Hematopoietic multipotent progenitor cell treated with erythropoietin and hydrocortisone succinate and interleukin-3 and kit ligand, for 15 days (in vitro differentiated cells): ENCODE measurements around the gene PLOD2.
"Not testable (repeated sequence)": the region's sequence is repeated elsewhere in the genome, so short reads cannot be mapped to it uniquely, and the experiment has no call there.

Experiments
- DNase-seq: peaks from one replicate; pipeline ENCODE4 v3.0.0-alpha.2; 2015; ENCODE audit warnings: low spot score

PLOD2 gene

DNA sequence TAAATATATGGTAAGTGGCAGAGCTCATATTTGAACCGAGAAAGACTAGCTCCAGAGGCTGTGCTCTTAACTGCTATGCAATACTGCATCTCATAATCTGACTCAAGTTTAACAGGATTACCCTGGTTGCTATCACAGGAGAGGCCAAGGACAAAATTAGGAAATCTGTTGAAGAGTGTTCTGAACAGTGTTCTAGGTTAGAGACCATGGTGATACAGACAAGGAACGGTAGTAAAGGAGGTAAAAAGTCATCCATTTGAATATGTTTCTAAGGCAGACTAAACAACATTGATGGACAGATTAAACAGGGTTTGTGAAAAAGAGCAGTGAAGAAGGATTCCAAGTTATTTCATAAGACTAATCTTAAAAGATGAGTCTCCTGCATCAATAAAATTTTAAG, 22.1 kb downstream of the PLOD2 start:
- no peak for DNase-seq

DNA sequence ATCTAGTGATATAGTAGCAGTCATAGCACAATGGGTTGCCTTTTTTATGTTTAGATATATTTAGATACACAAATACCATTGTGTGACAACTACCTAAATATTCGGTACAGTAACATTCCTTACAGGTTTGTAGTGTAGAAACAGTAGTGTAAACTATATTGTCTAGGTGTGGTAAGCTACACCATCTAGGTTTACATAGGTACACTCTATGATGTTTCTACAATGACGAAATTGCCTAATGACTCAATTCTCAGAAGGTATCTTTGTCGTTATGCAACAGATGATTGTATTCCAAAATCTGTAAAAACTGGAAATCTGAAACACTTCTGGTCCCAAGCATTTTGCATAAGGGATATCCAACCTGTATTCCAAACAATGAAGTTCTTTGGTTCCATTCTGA, 24.3 kb downstream of the PLOD2 start:
- DNase-seq = no peak

DNA sequence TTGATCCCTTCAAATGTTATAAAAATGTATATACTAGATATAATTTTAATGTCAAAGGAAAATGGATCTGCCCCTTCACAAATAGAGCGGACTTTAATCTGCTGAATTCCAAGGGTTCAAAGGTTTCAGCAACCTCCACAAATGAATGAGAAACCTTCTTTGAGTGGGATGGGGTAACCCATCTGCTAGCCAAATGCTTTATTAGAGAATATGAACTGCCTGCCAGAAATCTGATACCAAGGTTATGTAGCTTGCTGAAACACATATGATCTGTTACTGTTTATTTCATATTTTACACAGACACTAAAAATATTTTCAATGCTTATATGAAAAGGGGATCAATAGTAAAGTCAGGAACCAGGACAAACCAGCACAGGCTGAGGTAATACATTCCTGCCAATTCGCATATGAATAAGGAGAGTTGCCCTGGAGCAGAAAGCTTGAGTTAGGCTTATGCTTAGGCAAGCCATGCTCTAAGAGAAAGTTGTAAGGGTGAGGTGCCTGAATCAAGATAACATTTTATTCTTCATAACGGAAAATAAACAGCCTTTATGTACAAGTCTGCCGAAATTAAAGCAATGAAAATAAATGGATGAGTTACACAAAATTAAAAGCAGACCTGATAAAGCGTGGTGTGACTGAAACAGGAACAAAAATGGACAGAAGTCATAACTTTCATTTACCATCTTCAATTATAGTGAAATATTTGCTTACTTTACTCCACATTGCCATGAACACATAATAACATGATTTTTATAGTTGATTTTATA, 26.5 kb downstream of the PLOD2 start:
- no peak for DNase-seq

DNA sequence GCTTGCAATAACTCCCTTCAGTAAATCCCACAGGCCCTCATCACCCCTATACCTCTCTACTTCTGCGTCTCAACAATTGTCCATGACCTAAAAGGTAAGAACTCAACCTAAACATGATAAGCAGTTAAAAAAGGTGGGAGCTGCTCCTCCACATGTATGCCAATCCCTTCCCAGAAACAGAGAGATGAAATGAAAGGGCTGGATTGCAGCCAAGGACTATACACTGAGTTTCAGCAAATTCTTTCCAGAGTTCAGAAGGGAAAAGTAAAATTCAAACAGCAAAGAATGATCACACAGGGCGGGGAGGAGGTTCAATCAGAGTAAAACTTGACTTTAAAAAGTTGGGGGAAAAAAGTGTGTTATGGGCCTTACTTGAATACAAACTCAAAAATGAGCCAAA, 27.5 kb downstream of the PLOD2 start:
- no peak for DNase-seq

DNA sequence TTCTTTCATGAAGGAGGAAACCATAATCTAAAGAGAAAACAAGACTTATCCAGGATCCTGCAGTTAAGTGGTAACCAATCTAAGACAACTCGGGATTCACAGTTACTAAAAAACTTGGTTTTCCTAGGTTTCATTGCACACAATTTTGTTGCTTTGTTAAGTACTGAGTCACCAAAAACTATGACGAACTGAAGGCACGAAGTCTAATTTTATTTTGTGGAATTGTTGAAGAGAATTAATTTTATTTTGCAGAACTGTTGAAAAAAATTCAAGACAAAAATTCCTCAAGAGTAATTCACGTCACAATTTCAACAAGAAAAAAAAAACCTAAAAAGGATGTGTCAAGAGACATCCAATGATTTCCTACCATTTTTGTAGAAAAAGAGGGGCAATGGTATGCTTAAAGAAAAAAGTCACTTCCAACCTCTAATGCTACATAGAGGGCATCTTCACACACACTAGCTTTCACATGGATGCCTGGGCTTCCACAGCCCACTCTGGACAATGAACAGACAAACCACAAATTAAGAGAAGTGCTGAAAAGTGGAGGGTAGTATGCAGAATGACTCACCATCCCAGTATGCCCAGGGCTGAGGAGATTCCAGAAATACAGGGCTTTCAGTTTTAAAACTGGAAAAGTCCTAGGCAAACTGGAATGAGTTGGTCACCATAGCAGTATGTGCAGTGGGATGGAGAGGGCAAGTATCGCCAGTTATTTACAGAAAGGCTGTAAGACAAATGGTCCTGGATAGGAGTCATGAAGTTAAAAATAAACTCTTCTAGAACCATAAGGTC, 29.2 kb downstream of the PLOD2 start:
- DNase-seq = no peak

DNA sequence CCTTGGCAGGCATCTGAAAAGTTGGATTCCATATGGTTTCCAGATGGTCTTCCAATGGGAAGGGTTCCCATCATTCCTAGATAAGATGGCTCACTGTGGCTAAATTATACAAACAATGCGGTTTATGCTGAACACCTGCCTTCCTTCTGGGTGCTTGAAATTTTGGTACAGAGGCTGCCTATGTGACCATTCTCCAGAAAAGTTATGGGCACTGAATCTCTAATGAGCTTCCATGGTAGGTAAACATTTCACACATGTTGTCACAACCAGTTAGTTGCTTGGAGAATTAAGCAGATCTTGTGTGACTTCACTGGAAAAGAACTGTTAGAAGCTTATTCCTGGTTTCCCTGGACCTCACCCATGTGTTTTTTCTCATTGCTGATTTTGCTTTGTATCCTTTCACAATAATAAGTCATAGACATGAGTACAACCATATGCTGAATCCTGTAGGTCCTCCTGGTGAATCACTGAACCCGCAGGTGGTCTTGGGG, 30.1 kb downstream of the PLOD2 start:
- DNase-seq = no peak

DNA sequence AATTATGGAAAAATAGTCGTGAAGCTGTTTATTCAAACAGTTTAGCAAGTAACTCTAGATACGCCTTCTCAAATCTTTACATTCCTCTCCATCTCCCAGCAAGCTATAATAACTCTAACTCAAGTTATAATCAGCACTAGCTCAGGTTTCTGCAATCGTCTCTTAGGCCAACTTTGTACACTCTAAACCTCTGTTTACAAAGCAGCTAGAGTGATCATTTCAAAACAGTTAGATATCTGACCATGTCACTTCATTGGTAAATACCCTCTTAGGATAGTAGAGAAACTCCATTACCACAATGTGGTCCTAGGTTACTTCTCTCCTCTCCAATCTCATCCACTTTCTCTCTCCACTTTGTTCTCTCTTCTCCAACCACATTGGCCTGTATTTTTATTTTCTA, 31.2 kb downstream of the PLOD2 start:
- no peak for DNase-seq

DNA sequence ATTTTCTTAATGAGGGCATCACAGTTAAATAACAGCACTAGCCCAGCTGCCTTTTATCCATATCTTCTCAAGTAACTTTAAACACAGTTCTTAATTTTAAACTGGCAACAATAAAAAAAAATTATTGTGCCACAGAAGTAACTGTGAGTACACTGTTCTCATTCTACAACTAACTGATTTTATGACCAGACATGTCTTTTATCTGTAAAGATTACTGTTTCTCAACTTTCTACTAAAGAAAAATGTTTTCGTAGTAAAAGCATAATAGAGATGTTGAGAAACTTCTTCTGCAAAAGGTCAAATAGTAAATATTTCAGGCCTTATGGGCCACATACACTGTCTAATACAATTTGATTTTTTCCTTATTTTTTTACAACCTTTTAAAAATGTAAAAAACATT, 32.0 kb downstream of the PLOD2 start:
- no peak for DNase-seq

DNA sequence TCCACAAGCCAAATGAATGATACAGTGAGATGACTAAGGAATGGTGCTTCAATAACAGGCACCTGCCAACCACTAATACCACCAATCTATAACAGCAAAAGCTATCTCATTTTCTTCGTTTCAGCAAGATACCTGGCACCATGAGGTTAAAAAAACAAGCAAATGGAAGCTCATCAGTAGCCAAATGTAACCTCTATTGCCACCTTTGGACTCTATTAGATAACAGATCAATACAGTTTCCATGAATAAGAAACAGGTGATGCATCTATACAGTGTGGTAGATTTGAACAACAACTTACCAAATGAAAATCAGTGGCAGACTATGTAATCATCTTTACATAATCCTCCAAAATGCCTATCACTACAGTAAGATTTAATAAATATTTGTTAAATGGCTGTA, 32.8 kb downstream of the PLOD2 start:
- no peak for DNase-seq

DNA sequence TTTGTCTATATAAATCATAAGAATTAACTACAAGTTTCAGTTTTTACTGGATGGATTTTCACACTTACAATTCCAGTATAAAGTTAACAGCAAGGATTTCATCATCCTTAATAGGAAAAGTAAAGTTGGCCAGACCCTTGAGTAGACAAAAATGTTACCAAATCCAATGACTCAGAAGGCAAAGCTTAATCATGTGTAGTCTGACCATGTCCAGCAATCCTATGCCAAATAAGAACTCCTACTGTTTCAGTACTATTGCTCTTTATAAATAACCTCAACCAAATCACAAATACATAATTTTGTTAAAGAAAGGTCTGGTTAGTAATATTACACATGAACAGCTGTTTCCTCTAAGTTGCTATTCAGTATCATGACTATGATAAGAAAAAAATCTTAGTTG, 35.0 kb downstream of the PLOD2 start:
- no peak for DNase-seq

DNA sequence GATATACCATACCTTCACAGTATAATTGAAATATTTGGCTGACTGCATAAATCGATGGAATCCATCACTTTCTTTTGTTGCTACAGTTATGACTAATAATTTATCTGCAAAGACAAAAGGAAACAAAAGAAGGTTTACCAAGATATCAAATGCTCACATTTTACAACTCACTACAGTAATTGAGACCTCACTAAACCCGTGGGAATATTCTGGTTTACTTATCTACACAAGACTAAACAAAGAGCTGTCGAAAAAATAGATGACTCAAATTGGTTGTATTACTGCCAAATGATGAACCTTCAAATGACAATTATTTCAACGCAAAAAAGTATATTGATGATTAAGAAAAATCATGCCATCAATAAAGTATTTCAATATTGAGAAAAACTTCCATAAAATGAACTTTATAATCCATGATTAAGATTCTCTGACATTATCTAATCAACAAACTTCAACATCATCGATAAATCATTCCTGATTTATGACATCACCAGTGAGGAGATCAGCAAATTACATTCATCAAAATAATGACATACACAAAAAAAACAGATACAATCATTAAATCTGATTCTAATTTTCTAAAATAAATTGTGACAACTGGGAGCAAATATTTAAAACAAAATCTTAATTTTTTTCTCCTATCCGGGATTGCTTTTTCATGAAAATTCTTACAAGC, 36.7 kb downstream of the PLOD2 start:
- no peak for DNase-seq

DNA sequence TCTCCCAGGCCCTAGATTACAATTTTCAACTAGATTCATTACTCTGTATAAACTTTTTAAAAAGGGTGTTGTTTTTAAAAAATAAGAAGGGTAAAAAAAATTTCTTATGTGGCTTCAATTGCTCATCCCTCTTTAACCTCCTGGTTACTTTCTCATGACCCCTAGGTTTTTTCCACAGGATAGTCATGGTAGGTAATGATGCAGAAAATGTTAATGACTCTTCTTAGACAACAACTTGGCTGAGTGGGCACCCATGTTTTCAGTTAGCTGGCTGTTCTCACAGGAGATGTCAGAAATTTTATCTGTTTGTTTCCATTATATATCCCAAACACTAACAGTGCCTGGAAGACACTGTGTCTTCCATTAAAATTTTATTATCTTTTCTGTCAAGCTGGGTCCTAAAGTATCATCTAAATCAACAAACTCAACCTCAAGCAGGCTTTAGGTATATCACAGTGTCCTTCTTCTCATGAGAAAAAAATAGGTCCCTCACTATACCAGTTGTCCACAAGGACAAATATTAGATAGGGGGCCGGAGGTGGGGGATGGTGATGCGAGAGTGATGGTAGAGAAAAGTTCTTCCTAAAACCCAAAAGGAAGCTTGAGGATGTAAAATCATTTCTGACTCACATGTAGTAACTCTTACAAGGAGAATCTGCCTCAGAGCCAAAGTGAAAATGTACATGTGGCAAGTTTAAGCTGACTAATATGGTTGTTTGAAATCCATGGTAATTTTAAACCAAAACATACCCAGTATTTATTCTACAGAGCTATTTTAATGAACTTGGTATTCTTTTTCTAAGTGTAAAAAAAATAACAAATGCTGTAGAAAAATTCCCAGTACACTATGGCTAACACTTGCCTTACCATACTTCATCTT, 43.3 kb downstream of the PLOD2 start:
- no peak for DNase-seq

DNA sequence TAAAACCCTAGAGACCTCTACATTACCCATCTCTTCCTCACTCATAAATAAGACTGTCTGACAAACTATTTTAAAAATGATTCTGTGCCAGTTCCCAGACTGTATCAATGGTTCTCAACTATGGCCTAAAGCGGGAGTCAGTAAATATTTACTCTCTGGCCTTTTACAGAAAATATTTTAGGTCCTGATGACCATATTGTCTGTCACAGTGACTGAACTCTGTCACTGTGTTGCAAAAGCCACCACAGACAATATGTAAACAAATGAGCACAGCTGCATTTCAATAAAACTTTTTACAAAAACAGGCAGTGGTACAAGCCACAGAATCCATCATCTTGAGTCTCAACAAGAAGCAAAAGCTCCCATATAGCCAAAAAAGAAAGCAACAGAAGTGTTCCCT, 45.4 kb downstream of the PLOD2 start:
- no peak for DNase-seq

DNA sequence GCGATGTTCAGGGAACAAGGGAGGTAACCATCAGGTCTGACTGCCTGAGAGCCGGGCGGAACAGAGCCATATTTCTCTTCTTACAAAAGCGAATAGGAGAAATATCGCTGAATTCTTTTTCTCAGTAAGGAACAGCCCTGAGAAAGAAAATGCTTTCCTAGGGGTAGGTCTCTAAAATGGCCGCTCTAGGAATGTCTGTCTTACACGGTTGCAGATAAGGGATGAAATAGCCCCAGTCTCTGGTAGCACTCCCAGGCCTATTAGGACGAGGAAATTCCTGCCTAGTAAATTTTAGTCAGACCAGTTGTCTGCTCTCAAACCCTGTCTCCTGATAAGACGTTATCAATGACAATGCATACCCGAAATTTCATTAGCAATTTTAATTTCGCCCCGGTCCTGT, 47.2 kb downstream of the PLOD2 start:
- DNase-seq = not testable (repeated sequence)

DNA sequence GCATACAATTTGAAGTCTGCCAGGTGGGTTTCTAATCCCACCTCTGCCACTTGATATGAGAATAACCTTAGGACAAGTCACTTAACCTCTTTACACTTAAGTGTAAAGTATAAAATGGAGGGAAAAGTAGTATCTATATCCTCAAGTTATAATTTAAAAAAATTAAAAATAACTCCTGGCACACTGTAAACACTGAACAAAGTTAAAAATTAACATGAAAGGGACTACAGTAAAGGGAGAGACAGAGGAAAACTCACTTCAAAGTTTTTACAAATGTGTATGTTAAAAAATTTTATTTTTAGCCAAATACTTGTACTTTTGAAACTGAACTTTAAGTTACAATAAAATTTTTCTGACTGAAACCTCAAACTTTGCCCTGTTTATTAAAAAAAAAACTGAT, 49.6 kb downstream of the PLOD2 start:
- no peak for DNase-seq

DNA sequence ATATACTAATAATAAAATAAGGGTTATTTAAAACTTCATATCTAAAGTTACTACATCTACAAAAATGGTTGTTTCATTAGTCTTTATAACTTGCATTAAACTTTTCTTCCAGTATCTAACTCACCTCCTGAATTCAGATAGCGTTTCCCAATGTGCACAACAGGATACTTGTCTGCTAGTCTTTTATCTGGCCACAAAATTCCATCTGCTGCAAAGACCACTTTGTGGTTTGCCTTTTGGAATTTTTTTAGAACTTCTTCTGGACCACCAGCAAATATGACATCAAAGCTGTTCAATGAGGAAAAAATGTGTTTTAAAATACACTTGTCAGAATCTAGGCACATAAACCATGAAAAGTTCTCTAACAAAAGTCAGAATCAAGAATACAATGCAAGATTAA, 50.8 kb downstream of the PLOD2 start:
- DNase-seq = no peak

DNA sequence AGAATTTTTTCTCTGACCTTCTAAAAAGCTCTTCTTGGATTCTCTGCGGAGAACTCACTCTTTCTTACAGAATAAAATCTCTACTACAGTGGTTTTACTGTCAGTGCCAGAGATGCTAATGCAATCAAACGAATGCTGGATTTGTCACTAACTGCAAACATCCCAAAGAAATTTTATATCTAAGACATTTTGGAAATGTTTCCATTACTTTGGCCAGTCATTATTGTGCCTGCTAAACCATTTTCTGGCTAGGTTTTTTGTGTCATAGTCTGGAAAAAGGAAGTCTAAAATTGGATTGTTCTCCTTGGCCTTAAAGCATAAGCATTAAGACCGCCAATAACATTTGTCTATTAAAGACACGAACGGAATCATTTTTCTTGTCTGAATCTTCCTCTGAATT, 54.0 kb downstream of the PLOD2 start:
- DNase-seq = no peak

DNA sequence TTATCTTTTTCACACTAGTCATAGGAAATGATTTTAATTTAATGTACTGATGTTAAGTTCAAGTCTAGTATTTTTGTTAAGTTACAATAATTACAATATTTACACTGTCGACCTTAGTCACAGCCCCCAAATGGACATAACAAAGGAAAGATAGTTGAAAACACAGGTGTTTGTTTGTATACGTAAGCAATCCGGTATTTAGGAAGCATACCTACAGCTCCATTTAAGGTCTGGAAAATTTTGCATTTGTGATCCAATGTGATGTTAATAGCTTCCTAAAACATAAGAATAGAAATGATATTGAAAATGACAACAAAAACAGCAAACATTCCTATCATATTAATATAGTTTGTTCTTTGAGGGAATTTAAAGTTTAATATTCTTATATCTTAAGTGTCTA, 56.9 kb downstream of the PLOD2 start:
- no peak for DNase-seq

DNA sequence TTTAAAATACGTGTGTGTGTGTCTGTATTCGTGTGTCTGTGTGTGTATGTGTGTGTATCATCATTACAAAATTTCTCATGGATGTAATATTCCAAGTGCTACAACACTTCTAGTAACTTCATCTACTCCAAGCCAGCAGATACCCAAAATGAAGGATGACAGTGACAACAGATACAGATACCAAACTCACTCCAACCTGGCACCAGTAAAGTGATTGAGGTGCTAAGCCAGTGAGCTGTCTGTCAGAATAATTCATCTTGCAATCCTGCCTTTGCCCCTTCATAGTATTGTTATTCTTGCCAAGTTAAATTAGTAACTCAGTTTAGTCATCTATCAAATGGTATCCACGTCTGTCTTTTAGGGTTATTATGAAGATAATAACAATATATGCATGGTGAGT, 58.1 kb downstream of the PLOD2 start:
- no peak for DNase-seq

DNA sequence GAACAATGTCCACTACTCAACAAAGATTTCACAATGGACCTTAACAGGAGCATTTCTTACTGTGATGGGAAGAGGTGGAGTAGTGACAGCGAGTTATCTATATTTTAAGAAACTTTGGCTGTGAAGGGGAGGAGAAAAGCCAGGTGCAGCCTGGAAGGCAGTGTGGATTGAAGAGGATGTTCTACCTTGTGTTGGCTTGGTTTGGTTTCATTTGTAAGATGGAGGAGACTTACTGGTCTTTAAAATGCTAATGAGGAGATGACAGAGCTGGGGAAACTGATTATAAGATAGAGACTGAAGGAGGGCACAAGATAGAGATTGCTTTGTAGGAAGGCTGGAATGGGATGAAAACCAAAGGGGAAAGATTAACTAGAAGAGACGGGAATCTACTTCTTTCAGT, 59.4 kb downstream of the PLOD2 start:
- no peak for DNase-seq

DNA sequence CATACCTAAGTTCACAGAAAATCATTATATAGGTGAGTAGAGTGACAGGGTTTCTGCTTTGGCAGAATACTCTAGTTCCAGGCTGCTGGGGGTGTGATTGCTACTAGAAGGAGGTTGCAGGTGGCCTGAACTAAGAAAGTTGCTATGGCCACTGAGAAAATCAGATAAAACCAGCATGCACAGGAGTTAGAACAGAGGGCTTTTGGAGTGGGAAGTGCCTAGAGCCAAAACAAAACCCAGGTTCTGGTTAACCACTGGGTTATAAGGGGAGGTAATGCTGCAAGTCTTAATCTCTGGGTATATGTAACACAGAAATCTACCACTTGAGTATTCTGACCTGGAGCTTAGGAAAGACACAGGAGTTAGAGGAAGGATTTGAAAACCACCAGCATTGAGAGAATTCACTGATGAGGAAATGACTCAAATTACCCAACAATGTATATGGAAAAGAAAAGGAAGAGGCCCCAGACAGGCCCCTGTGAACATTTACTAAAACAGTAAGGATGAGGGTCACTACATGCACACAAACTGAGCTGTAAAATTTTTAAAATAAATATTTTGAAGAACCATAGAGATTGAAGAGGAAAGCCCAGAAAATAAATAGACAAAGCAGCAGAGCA, 60.0 kb downstream of the PLOD2 start:
- DNase-seq = no peak

DNA sequence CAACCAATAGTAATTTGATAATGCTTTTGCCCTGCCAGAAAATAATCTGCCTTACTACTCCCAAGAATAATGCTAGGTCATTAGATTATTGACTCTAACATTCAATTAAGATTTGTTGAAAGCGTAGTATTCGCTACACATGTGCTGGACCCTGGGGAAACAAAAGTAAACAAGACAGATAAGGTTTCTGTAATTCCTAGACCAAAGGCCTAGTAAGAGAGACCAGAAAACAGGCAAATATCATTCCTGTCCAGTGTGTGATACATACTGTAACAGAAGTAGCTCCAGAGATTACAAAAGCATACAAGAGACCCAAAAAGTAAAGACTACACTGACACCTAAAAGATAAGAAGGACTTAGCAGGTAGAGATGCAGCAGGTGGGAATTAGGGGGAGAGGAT, 60.8 kb downstream of the PLOD2 start:
- no peak for DNase-seq
